K562 (cell line): ENCODE measurements around the gene TCAP. TPM values are rescaled to one million over a fixed set of nuclear protein-coding genes. Genes with fewer than 3 reads are reported as not detected.

Source experiments
- ATF7 ChIP-seq: fragments of 450-650 bp; IDR thresholded peaks from 2 replicates; pipeline ENCODE4 v1.7.1; 2014; ENCODE audit warnings: mild to moderate bottlenecking, moderate library complexity
- BACH1 ChIP-seq: fragments of 200-800 bp; sonication (Bioruptor generic); IDR thresholded peaks from 2 replicates; pipeline ENCODE4 v1.6.1; 2016; ENCODE audit warnings: missing genetic modification characterization, missing compliant biosample characterization
- CBFA2T2 ChIP-seq: fragments of 450-650 bp; conservative IDR thresholded peaks from 2 replicates; pipeline ENCODE4 v1.6.1; 2017; ENCODE audit warnings: mild to moderate bottlenecking
- DPF2 ChIP-seq: fragments of 450-650 bp; IDR thresholded peaks from 2 replicates; pipeline ENCODE4 v1.6.1; 2016
- GATA2 ChIP-seq: sonication (generic); formaldehyde crosslinking; IDR thresholded peaks from 2 replicates; pipeline ENCODE4 v1.4.0; 2020; ENCODE audit warnings: mild to moderate bottlenecking, missing genetic modification reagents
- HDGF ChIP-seq: fragments of 450-650 bp; IDR thresholded peaks from 2 replicates; pipeline ENCODE4 v1.6.1; 2016
- HNRNPL ChIP-seq: fragments of 200-400 bp; formaldehyde crosslinking; IDR thresholded peaks from 2 replicates; pipeline ENCODE4 v1.6.1; 2017; ENCODE audit warnings: low read depth, mild to moderate bottlenecking, low read length
- KDM1A ChIP-seq, 2 experiments: fragments of 450-650 bp; IDR thresholded peaks; 2 replicates each; pipeline ENCODE4 v1.6.1; 2016; ENCODE audit warnings: mild to moderate bottlenecking in 2 of 2
- MYC ChIP-seq, 2 experiments: fragments of 250-450 bp in 1 of 2; sonication (Bioruptor Pico) in 1 of 2; IDR thresholded peaks; 2 replicates each; pipeline versions ENCODE4 v1.5.1 to v1.6.1; 2012 to 2021; ENCODE audit warnings: low read depth in 2 of 2, borderline replicate concordance in 1 of 2, improper control_type of control experiment in 1 of 2, low read length in 1 of 2, mild to moderate bottlenecking in 1 of 2, moderate library complexity in 1 of 2
- NFIX ChIP-seq: fragments of 250-450 bp; sonication (Bioruptor Pico); IDR thresholded peaks from 2 replicates; pipeline ENCODE4 v1.4.0; 2020; ENCODE audit warnings: low read depth, mild to moderate bottlenecking, moderate library complexity
- PCBP1 ChIP-seq: fragments of 200-400 bp; formaldehyde crosslinking; IDR thresholded peaks from 2 replicates; pipeline ENCODE4 v1.6.1; 2018; ENCODE audit warnings: mild to moderate bottlenecking, low read depth, low read length; ENCODE audit not compliant: poor library complexity, severe bottlenecking
- RBM17 ChIP-seq: fragments of 200-400 bp; formaldehyde crosslinking; IDR thresholded peaks from 2 replicates; pipeline ENCODE4 v1.6.1; 2017; ENCODE audit warnings: low read depth, mild to moderate bottlenecking, low read length, borderline replicate concordance
- RBM25 ChIP-seq: fragments of 200-400 bp; formaldehyde crosslinking; IDR thresholded peaks from 2 replicates; pipeline ENCODE4 v1.6.1; 2018; ENCODE audit warnings: low read length, low read depth, moderate library complexity; ENCODE audit not compliant: severe bottlenecking
- SMAD2 ChIP-seq: fragments of 150-350 bp; IDR thresholded peaks from 2 replicates; pipeline ENCODE4 v1.6.1; 2014; ENCODE audit warnings: low read depth, mild to moderate bottlenecking, low read length
- SMAD3 ChIP-seq: fragments of 450-650 bp; formaldehyde crosslinking; conservative IDR thresholded peaks from 2 replicates; pipeline ENCODE4 v1.4.0; 2020; ENCODE audit warnings: mild to moderate bottlenecking
- SMARCA5 ChIP-seq: fragments of 450-650 bp; IDR thresholded peaks from 2 replicates; pipeline ENCODE4 v1.6.1; 2016
- THAP7 ChIP-seq: fragments of 250-450 bp; sonication (Bioruptor Pico); IDR thresholded peaks from 2 replicates; pipeline ENCODE4 v1.5.0; 2021
- VEZF1 ChIP-seq: fragments of 200-800 bp; sonication (Bioruptor generic); IDR thresholded peaks from 2 replicates; pipeline ENCODE4 v1.6.1; 2017; ENCODE audit warnings: missing genetic modification characterization, missing compliant biosample characterization
- YY1 ChIP-seq, 3 experiments: IDR thresholded peaks; 2 replicates each; pipeline ENCODE4 v1.6.1; 2011; ENCODE audit warnings: low read length in 2 of 3, mild to moderate bottlenecking in 2 of 3, moderate library complexity in 2 of 3, borderline replicate concordance in 1 of 3, control low read depth in 1 of 3, low read depth in 1 of 3; ENCODE audit not compliant: insufficient read depth in 3 of 3, insufficient replicate concordance in 2 of 3, control insufficient read depth in 1 of 3, insufficient read length in 1 of 3; ENCODE audit errors: extremely low read depth in 1 of 3
- ZBTB26 ChIP-seq: fragments of 450-650 bp; formaldehyde crosslinking; IDR thresholded peaks from 2 replicates; pipeline ENCODE4 v1.4.0; 2022; ENCODE audit warnings: missing genetic modification characterization
- ZFPM2 ChIP-seq: fragments of 250-450 bp; sonication (Bioruptor Pico); IDR thresholded peaks from 2 replicates; pipeline ENCODE4 v1.5.1; 2022; ENCODE audit warnings: mild to moderate bottlenecking
- ZNF12 ChIP-seq: sonication (generic); formaldehyde crosslinking; IDR thresholded peaks from 2 replicates; pipeline ENCODE4 v1.4.0; 2020; ENCODE audit warnings: mild to moderate bottlenecking, missing genetic modification reagents
- ZNF274 ChIP-seq: IDR thresholded peaks from 2 replicates; pipeline ENCODE4 v1.6.1; 2011; ENCODE audit warnings: low read depth, mild to moderate bottlenecking, low read length, moderate library complexity, borderline replicate concordance
- ZNF354B ChIP-seq: fragments of 250-450 bp; sonication (Bioruptor Pico); IDR thresholded peaks from 2 replicates; pipeline ENCODE4 v1.4.0; 2020
- ZNF445 ChIP-seq: fragments of 250-450 bp; sonication (Bioruptor Pico); IDR thresholded peaks from 2 replicates; pipeline ENCODE4 v1.4.0; 2020; ENCODE audit warnings: low read depth, mild to moderate bottlenecking, moderate library complexity
- ZNF717 ChIP-seq: fragments of 250-450 bp; sonication (Bioruptor Pico); IDR thresholded peaks from 2 replicates; pipeline ENCODE4 v1.5.0; 2021
- ZSCAN29 ChIP-seq: fragments of 450-650 bp; IDR thresholded peaks from 2 replicates; pipeline ENCODE4 v1.6.1; 2017
- polyA plus RNA-seq, 8 experiments: library from polyadenylated mRNA; depleted of rRNA in 4 of 8; stranded (reverse) in 5 of 8; unstranded in 3 of 8; fragments of >200 nt; fragmentation: Nextera tagmentation in 2 of 8; fragmentation: Illumina TruSeq in 1 of 8; extraction: Ambion mirVana in 2 of 8; extraction: Trizol in 1 of 8; gene quantifications; 2 replicates each; pipeline versions ENCODE4 v1.2.1 to v1.2.3, GENCODE V29; 2011 to 2014; ENCODE audit warnings: inconsistent platforms in 1 of 8, missing spikeins in 1 of 8
- total RNA-seq, 7 experiments: library from RNA; depleted of rRNA in 6 of 7; stranded (reverse); fragments of >200 nt in 6 of 7; fragmentation: Illumina TruSeq in 2 of 7; extraction: Trizol in 2 of 7; gene quantifications; 2 replicates each; pipeline versions ENCODE4 v1.2.1 to v1.2.3, GENCODE V29; 2011 to 2021; ENCODE audit warnings: low replicate concordance in 1 of 7

Gene TCAP
- total and polyA plus RNA-seq, 9 of the 15 experiments (the other 6 are each of a cell fraction or from before 2014, with no cell fraction given), result 0.33 to 1.4 (median 0.82) TPM; not detected in 2

- TF ChIP-seq ZBTB26, result no peak
- TF ChIP-seq ZNF354B, result no peak
- peak; percentile 78 for TF ChIP-seq RBM25
- no peak for TF ChIP-seq PCBP1
- no peak for TF ChIP-seq BACH1
- 0 out of 2 replicates have a peak, but pooled peaks have one; percentile 48 for TF ChIP-seq SMARCA5
- TF ChIP-seq YY1 (IDR thresholded peaks at IDR 0.05; ENCODE audit: borderline replicate concordance in 1 of 3, control insufficient read depth in 1 of 3, extremely low read depth in 1 of 3, insufficient read depth in 3 of 3, insufficient read length in 1 of 3, insufficient replicate concordance in 2 of 3, low read depth in 1 of 3, low read length in 2 of 3), result peak in 1 of 3 experiments; percentile 22
- TF ChIP-seq RBM17, result no peak
- TF ChIP-seq ZNF717 (CRISPR knock-in tag), result no peak
- TF ChIP-seq ZSCAN29, result no peak
- peak; percentile 36; the same call in 1 of the 2 replicates for TF ChIP-seq MYC (IDR thresholded peaks at IDR 0.05; ENCODE audit: low read depth, low read length)
- no peak for TF ChIP-seq MYC (CRISPR knock-in tag; IDR thresholded peaks at IDR 0.05; ENCODE audit: borderline replicate concordance, low read depth)
- no peak for TF ChIP-seq DPF2
- peak in 1 of 2 experiments; percentile 65; a peak in 2 of 4 replicates for TF ChIP-seq KDM1A (IDR thresholded peaks at IDR 0.05)
- TF ChIP-seq ZNF445 (CRISPR knock-in tag), result no peak
- no peak for TF ChIP-seq NFIX (CRISPR knock-in tag)
- TF ChIP-seq HNRNPL, result 0 out of 2 replicates have a peak, but pooled peaks have one; percentile 7
- peak; percentile 61; the same call in 1 of the 2 replicates for TF ChIP-seq VEZF1
- no peak for TF ChIP-seq ATF7
- no peak for TF ChIP-seq SMAD3 (CRISPR knock-in tag)
- TF ChIP-seq HDGF, result no peak
- TF ChIP-seq SMAD2, result no peak
- no peak for TF ChIP-seq THAP7 (CRISPR knock-in tag)
- TF ChIP-seq GATA2 (CRISPR knock-in tag), result no peak
- TF ChIP-seq ZFPM2 (CRISPR knock-in tag), result no peak
- no peak for TF ChIP-seq ZNF274
- no peak for TF ChIP-seq CBFA2T2
- no peak for TF ChIP-seq ZNF12 (CRISPR knock-in tag)
Observed at GRCh38 chr17:39617446-39618245, 47.5 kb upstream of the TCAP start (continued).
